K562 (cell line): ENCODE data around the gene SIGLEC5. TPM values are rescaled to one million over a fixed set of nuclear protein-coding genes. Genes with fewer than 3 reads are reported as not detected.

Experiments used
- CHD7 ChIP-seq: fragments of 200-600 bp; sonication (generic); IDR thresholded peaks from one replicate; pipeline ENCODE4 v1.6.1; 2012; ENCODE audit warnings: mild to moderate bottlenecking, low read depth, low read length, inconsistent platforms
- polyA plus RNA-seq, 8 experiments: library from polyadenylated mRNA; depleted of rRNA in 4 of 8; stranded (reverse) in 5 of 8; unstranded in 3 of 8; fragments of >200 nt; fragmentation: Nextera tagmentation in 2 of 8; fragmentation: Illumina TruSeq in 1 of 8; extraction: Ambion mirVana in 2 of 8; extraction: Trizol in 1 of 8; gene quantifications; 2 replicates each; pipeline versions ENCODE4 v1.2.1 to v1.2.3, GENCODE V29; 2011 to 2014; ENCODE audit warnings: inconsistent platforms in 1 of 8, missing spikeins in 1 of 8
- total RNA-seq, 7 experiments: library from RNA; depleted of rRNA in 6 of 7; stranded (reverse); fragments of >200 nt in 6 of 7; fragmentation: Illumina TruSeq in 2 of 7; extraction: Trizol in 2 of 7; gene quantifications; 2 replicates each; pipeline versions ENCODE4 v1.2.1 to v1.2.3, GENCODE V29; 2011 to 2021; ENCODE audit warnings: low replicate concordance in 1 of 7

The SIGLEC5 gene
- total and polyA plus RNA-seq, 9 of the 15 experiments (the other 6 are each of a cell fraction or from before 2014, with no cell fraction given): 0.14 TPM; not detected in 8

GRCh38 chr19:51615991-51616390, 14.2 kb downstream of the SIGLEC5 start (continued):
- TF ChIP-seq CHD7: no peak
